NAMALWA (cell line): ENCODE measurements around the gene ITGB2.
A peak's percentile ranks its signal among the peaks of the same experiment; 100 is the strongest.

Source experiments
- DNase-seq: peaks from one replicate; pipeline ENCODE4 v3.0.0-alpha.2; 2015; ENCODE audit warnings: low spot score

The ITGB2 gene

DNA sequence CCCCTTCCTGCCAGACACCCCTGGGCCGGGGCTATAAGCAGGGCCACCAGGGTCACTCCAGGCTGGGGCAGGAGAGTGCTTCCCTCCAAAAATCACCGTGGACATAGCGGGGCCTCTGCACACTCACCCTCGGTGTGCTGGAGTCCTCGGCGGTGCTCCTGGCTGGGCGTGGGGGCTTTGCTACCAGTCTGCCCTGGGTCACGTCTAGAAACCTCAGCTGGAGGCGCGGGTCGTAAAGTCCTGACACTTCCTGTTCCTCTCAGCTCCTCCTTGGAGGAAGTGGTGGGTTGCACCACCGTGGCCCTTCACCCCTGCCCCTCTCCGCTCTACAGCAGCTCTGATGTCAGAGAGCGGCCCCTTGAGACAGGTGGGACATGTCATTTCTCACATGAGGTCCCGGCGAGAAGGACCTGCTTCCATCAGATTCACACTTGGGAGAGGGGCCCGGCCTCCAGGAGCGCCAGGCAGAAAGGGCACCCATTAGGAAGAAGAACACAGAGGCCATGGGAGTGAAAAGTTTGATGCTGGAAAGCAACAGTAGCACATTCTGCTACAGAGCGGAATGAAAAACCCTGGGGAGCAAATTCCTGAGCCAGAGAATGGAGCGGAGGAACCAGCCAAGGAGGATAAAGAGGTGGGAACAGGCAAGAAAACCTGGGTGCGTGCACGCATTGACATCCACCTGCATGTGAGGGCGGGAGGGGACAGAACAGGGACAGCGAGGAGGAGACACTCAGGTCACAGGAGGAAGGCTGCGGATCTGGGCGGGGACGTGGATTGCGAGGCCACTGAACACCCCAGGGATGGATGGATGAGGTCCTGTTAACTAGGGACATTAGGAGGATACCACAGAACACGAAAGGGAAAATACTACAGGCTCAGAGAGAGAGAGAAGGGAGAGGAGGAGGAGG lies at the start of gene ITGB2:
Gene ITGB2, minus strand, starts transcription at position 206 of the 911 bp plus-strand sequence. CDS start 10,117 bp downstream, outside the sequence.
- DNase-seq: peak; percentile 54

- no peak for DNase-seq
These were observed 49.4 kb upstream of the ITGB2 start for GRCh38 chr21:44969931-44970755.

- no peak for DNase-seq
These were observed 48.5 kb upstream of the ITGB2 start for GRCh38 chr21:44969066-44969670.

GRCh38 chr21:44967082-44968047 lies 46.7 kb upstream of the ITGB2 start:
- no peak for DNase-seq

- DNase-seq: no peak
These were observed 45.7 kb upstream of the ITGB2 start for GRCh38 chr21:44966135-44967081.

DNA sequence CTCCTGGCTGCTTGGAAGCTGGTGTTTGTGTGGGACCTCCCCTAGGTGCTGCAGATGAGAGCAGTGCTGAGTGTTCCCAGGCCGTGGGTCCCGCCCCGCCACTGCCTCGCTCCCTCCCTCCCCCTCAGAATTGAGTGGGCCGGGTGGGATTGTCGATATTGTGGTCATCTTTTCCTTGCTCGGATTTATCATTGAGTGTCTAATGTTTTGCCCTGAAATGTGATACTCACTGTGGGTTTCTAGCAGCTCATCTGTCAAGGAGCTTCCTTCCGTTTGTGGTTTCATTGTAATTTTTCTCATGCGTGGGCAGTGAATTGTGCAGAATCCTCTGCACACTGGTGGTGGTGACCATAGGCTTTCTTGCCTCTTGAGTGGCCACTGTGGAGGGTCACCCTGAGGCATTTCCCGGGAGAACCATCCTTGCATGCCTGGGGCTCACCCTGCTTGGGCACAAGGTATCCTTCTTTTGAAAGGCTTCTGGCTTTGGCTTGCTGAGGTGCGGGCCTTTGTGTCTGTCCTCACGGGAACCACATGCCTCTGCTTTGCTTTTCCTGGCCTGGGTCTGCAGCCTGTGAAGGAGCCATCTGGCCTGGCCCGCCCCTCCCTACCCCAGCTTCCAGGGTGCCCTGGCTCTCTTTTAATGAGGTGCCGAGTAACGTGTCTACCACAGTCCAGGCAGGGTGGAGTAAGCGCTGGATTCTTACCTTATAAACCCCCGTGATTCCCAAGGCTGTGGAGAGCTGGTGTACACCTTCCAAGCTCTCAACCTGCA lies 44.7 kb upstream of the ITGB2 start:
- DNase-seq: no peak

DNA sequence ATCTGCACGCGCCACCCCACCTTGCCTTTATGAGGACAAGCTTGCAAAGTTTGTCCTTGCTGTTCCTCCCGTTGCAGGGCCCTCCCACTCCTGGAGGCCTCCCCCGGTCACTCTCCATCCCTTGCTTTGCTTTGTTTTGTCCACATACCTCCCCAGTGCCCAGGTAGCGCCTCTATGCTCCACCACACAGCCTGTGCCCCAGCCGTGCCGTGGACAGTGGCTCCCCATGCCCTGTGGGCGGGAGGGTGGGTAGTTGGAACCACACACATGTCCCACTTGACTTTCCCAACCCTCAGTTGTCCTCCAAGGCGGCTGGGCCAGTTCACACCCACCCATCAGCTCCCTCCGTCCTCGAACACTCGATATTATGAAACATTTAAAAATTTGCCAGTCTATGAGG lies 43.7 kb upstream of the ITGB2 start:
- DNase-seq: no peak

DNA sequence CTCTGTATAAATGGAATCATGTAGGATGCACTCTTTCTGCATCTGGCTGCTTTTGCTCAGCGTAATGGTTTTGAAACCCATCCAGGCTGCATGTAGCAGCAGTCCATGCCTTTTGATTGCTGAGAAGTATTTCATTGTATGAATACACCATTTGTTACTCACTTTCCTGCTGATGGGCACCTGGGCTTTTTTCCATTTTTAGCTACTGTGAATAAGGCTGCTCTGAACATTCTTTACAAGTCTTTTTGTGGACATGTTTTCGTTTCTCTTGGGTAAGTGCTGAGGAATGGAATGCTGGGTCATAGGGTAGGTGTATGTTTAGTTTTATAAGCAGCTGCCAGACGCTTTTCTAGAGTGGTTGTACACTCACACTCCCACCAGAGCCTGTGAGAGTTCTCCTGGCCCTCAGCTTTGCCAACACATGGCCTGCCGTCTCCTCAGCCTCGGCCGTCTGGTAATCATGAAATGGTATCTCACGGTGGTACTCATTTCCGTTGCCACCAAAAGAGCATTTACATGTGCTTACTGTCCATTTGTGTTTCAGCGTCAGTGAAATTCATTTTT lies 41.8 kb upstream of the ITGB2 start:
- no peak for DNase-seq

- no peak for DNase-seq
These were observed 39.7 kb upstream of the ITGB2 start for GRCh38 chr21:44960141-44961092.

- no peak for DNase-seq
These were observed 38.8 kb upstream of the ITGB2 start for GRCh38 chr21:44959376-44960091.

DNA sequence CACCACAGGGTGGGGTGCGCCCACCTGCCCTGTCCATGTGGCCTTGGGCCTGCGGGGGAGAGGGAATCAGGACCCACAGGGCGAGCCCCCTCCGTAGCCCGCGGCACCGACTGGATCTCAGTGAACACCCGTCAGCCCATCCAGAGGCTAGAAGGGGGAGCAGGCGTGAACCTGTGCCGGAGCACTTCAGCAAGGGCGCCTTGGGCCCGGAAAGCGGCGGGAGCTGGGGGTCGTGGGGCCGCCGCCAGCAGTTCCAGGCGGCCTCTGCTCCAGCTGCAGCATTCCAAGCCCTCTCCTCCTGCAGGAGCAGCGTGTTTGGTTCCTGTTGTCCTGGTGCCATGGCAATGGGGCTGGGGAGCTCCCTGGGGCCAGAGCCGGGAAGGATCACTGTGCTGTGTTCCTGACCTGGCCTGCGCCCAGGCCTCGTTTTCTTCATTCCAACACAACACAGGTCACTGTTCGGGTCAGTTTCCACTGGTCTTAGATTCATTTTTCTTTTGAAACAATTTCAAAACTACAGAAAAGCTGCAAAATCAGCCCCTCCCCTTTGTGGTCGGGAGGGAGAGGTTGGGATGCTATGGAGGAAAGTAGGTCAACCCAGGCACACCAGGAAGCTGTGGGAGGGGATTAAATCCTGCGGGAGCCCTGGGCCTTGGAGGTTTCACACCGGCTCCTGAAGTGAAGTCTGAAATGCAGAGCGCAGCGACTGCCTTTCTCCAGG lies 37.9 kb upstream of the ITGB2 start:
- no peak for DNase-seq

- no peak for DNase-seq
These were observed 37.3 kb upstream of the ITGB2 start for GRCh38 chr21:44957901-44958451.

GRCh38 chr21:44957047-44957831 lies 36.5 kb upstream of the ITGB2 start:
- no peak for DNase-seq

GRCh38 chr21:44956356-44957046 lies 35.8 kb upstream of the ITGB2 start:
- no peak for DNase-seq

- DNase-seq: no peak
These were observed 35.1 kb upstream of the ITGB2 start for GRCh38 chr21:44955798-44956175.
